ENCODE results near the gene DMRT3. TPM values are rescaled to one million over a fixed set of nuclear protein-coding genes. Genes with fewer than 3 reads are reported as not detected.
"Not testable (repeated sequence)": the region's sequence is repeated elsewhere in the genome, so short reads cannot be mapped to it uniquely, and the experiment has no call there.

The DMRT3 gene
- total RNA-seq, 1 donor from 2014 or later, result not detected

- DNase-seq (ENCODE audit: low spot score), result not testable (repeated sequence)
These were observed 22.1 kb downstream of the DMRT3 start for GRCh38 chr9:998299-999110.

- DNase-seq (ENCODE audit: low spot score), result no peak
These were observed 25.4 kb downstream of the DMRT3 start for GRCh38 chr9:1001838-1002237.

GRCh38 chr9:1002678-1003077 lies 26.2 kb downstream of the DMRT3 start:
- DNase-seq (ENCODE audit: low spot score), result no peak

- no peak for DNase-seq (ENCODE audit: low spot score)
These were observed 28.7 kb downstream of the DMRT3 start for GRCh38 chr9:1005043-1005667.

GRCh38 chr9:1007312-1007711 lies 30.9 kb downstream of the DMRT3 start:
- DNase-seq (ENCODE audit: low spot score), result no peak

GRCh38 chr9:1008216-1008615 lies 31.8 kb downstream of the DMRT3 start:
- no peak for DNase-seq (ENCODE audit: low spot score)

GRCh38 chr9:1009101-1009707 lies 32.7 kb downstream of the DMRT3 start:
- peak; percentile 81 for DNase-seq (ENCODE audit: low spot score)

GRCh38 chr9:1013021-1013420 lies 36.6 kb downstream of the DMRT3 start:
- DNase-seq (ENCODE audit: low spot score), result no peak

GRCh38 chr9:1014225-1014624 lies 37.8 kb downstream of the DMRT3 start:
- DNase-seq (ENCODE audit: low spot score), result no peak

- DNase-seq (ENCODE audit: low spot score), result no peak
These were observed 38.2 kb downstream of the DMRT3 start for GRCh38 chr9:1014640-1015039.

- no peak for DNase-seq (ENCODE audit: low spot score)
These were observed 41.7 kb downstream of the DMRT3 start for GRCh38 chr9:1018121-1018520.

- DNase-seq (ENCODE audit: low spot score), result no peak
These were observed 47.7 kb downstream of the DMRT3 start for GRCh38 chr9:1024112-1024511.

GRCh38 chr9:1025131-1025530 lies 48.7 kb downstream of the DMRT3 start:
- DNase-seq (ENCODE audit: low spot score), result no peak

GRCh38 chr9:1026219-1026618 lies 49.8 kb downstream of the DMRT3 start:
- no peak for DNase-seq (ENCODE audit: low spot score)

- DNase-seq (ENCODE audit: low spot score), result no peak
These were observed 52.2 kb downstream of the DMRT3 start for GRCh38 chr9:1028501-1029190.

- DNase-seq (ENCODE audit: low spot score), result no peak
These were observed 55.6 kb downstream of the DMRT3 start for GRCh38 chr9:1031951-1032601.

- no peak for DNase-seq (ENCODE audit: low spot score)
These were observed 57.8 kb downstream of the DMRT3 start for GRCh38 chr9:1034271-1034670.

GRCh38 chr9:1039589-1039988 lies 63.1 kb downstream of the DMRT3 start:
- no peak for DNase-seq (ENCODE audit: low spot score)
